Measurements from ENCODE around the gene MARK1. TPM values are rescaled to one million over a fixed set of nuclear protein-coding genes. Genes with fewer than 3 reads are reported as not detected.

Gene MARK1
- total and polyA plus RNA-seq, 7 donors: 0.60 to 15.0 (median 9.3) TPM

- peaks cover 0 to 8% (median 2%) of the 10 kb centered on the region in 4 donors for H3K9me3 ChIP-seq
- intact Hi-C loops (cut with DNase I): no loop called here
- TF ChIP-seq, protein P1, sequence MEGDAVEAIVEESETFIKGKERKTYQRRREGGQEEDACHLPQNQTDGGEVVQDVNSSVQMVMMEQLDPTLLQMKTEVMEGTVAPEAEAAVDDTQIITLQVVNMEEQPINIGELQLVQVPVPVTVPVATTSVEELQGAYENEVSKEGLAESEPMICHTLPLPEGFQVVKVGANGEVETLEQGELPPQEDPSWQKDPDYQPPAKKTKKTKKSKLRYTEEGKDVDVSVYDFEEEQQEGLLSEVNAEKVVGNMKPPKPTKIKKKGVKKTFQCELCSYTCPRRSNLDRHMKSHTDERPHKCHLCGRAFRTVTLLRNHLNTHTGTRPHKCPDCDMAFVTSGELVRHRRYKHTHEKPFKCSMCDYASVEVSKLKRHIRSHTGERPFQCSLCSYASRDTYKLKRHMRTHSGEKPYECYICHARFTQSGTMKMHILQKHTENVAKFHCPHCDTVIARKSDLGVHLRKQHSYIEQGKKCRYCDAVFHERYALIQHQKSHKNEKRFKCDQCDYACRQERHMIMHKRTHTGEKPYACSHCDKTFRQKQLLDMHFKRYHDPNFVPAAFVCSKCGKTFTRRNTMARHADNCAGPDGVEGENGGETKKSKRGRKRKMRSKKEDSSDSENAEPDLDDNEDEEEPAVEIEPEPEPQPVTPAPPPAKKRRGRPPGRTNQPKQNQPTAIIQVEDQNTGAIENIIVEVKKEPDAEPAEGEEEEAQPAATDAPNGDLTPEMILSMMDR (IDR thresholded peaks at IDR 0.05): no peak
- TF ChIP-seq POLR2AphosphoS5 (IDR thresholded peaks at IDR 0.05): no peak
- TF ChIP-seq EP300 (IDR thresholded peaks at IDR 0.05): no peak
- TF ChIP-seq POLR2A (IDR thresholded peaks at IDR 0.05): no peak
- H3K27ac ChIP-seq: no peak overlapping the region
- DNase-seq: no peak
- peaks cover 0 to 5% (median 0%) of the 10 kb centered on the region in 4 donors for H3K36me3 ChIP-seq
- H3K4me1 ChIP-seq: no peaks in the 10 kb centered on the region
- WGBS, 2 donors: 21 to 69% methylated on average over 1 of the region's 1 CpG
- no peak overlapping the region for H3K4me3 ChIP-seq
- no peaks in the 10 kb centered on the region for H3K27me3 ChIP-seq
These were observed 50.0 kb downstream of the MARK1 start for GRCh38 chr1:220577926-220578325.

- TF ChIP-seq EP300 (IDR thresholded peaks at IDR 0.05) (no peak), POLR2A (IDR thresholded peaks at IDR 0.05) (no peak), POLR2AphosphoS5 (IDR thresholded peaks at IDR 0.05) (no peak)
- TF ChIP-seq, protein P1 (IDR thresholded peaks at IDR 0.05): no peak
- Histone ChIP-seq H3K4me1 (no peaks in the 10 kb centered on the region), H3K4me3 (no peak overlapping the region), H3K36me3 (peaks cover 0 to 5% (median 0%) of the 10 kb centered on the region in 4 donors), H3K27ac (no peak overlapping the region), H3K27me3 (no peaks in the 10 kb centered on the region), H3K9me3 (peaks cover 0 to 5% (median 0%) of the 10 kb centered on the region in 4 donors)
- no peak for DNase-seq
- WGBS, 2 donors: 32 to 75% methylated on average over 6 of the region's 6 CpGs
- intact Hi-C loops (cut with DNase I): no loop called here
These were observed 51.4 kb downstream of the MARK1 start for GRCh38 chr1:220579317-220579716.

DNA sequence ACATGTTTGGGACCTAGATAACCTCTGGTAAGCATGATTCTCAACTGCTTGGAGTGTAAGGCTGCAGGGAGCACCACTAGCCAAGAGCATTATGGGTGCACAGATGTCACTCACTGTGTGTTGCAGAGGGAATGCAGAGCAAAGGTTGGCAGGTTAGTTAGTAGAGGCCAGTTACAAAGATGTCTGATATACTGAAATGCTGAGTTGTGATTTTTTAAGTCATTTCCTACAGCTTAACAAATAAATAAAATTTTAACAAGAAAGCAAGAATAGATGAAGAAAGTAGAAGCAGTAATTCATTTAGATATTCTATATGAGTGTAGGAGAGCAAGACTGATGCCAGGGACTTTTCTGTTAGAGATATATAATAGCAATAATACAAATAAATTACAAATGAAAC, 64.8 kb downstream of the MARK1 start:
- Histone ChIP-seq H3K27me3 (no peaks in the 10 kb centered on the region), H3K27ac (no peak overlapping the region), H3K4me3 (no peak overlapping the region), H3K9me3 (peaks cover 0 to 2% (median 0%) of the 10 kb centered on the region in 4 donors), H3K4me1 (no peaks in the 10 kb centered on the region), H3K36me3 (peaks cover 0 to 6% (median 0%) of the 10 kb centered on the region in 4 donors)
- intact Hi-C loops (cut with DNase I): no loop called here
- TF ChIP-seq, protein P1 (IDR thresholded peaks at IDR 0.05): no peak
- no peak for TF ChIP-seq POLR2AphosphoS5 (IDR thresholded peaks at IDR 0.05)
- TF ChIP-seq POLR2A (IDR thresholded peaks at IDR 0.05): no peak
- TF ChIP-seq EP300 (IDR thresholded peaks at IDR 0.05): no peak
- no peak for DNase-seq

GRCh38 chr1:220594356-220594755, 66.4 kb downstream of the MARK1 start:
- DNase-seq: no peak
- no peaks in the 10 kb centered on the region for H3K27me3 ChIP-seq
- H3K4me3 ChIP-seq: no peak overlapping the region
- peaks cover 0 to 2% (median 0%) of the 10 kb centered on the region in 4 donors for H3K9me3 ChIP-seq
- H3K4me1 ChIP-seq: no peaks in the 10 kb centered on the region
- H3K36me3 ChIP-seq: peaks cover 0 to 6% (median 0%) of the 10 kb centered on the region in 4 donors
- WGBS, 2 donors: 87 to 90% methylated on average over 4 of the region's 4 CpGs
- intact Hi-C loops (cut with DNase I): no loop called here
- H3K27ac ChIP-seq: no peak overlapping the region
- TF ChIP-seq, protein P1 (IDR thresholded peaks at IDR 0.05): no peak
- TF ChIP-seq POLR2AphosphoS5 (IDR thresholded peaks at IDR 0.05) (no peak), POLR2A (IDR thresholded peaks at IDR 0.05) (no peak), EP300 (IDR thresholded peaks at IDR 0.05) (no peak)

DNA sequence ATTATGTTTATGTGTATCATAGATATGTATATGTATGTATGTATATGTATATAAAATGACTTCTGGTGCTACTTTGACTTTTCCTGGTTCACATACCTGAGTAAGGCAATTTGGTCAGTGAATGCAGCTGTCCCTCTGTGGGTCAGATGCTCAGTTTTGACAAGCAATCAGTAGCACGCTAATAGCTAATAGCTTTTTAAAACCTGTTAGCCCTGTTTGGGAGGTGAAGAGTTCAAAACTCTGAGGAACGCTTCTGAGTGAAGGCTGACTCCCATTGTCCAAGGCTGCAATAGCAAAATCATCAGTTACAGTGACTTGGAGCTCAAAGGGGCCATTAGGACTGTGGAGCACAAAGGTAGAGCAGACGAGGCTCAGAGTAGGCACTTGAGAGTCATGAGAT, 67.2 kb downstream of the MARK1 start:
- Histone ChIP-seq H3K9me3 (peaks cover 0 to 2% (median 0%) of the 10 kb centered on the region in 4 donors), H3K27ac (no peak overlapping the region), H3K4me1 (no peaks in the 10 kb centered on the region), H3K36me3 (peaks cover 0 to 6% (median 0%) of the 10 kb centered on the region in 4 donors), H3K27me3 (no peaks in the 10 kb centered on the region), H3K4me3 (no peak overlapping the region)
- TF ChIP-seq EP300 (IDR thresholded peaks at IDR 0.05): no peak
- TF ChIP-seq, protein P1 (IDR thresholded peaks at IDR 0.05): no peak
- no peak for TF ChIP-seq POLR2AphosphoS5 (IDR thresholded peaks at IDR 0.05)
- no peak for TF ChIP-seq POLR2A (IDR thresholded peaks at IDR 0.05)
- WGBS, 2 donors: 56 to 86% methylated on average over 3 of the region's 3 CpGs
- intact Hi-C loops (cut with DNase I): no loop called here
- DNase-seq: no peak

Measured in sigmoid colon (tissue), 7 donors.